Kidney epithelial cell (primary cell): ENCODE measurements around the gene TMEM135. TPM values are rescaled to one million over a fixed set of nuclear protein-coding genes. Genes with fewer than 3 reads are reported as not detected.

Experiments used
- DNase-seq: peaks from one replicate; pipeline ENCODE4 v3.0.0-alpha.2; 2010; ENCODE audit warnings: low read depth
- H3K27me3 ChIP-seq: 2 replicates; pipeline ENCODE4 v1.6.0; 2011; ENCODE audit warnings: low read length; ENCODE audit not compliant: control insufficient read depth, insufficient read depth
- H3K36me3 ChIP-seq: 2 replicates; pipeline ENCODE4 v1.5.1; 2011; ENCODE audit warnings: low read length; ENCODE audit not compliant: control insufficient read depth, insufficient read depth
- H3K4me3 ChIP-seq: 2 replicates; pipeline ENCODE4 v1.5.1; 2011; ENCODE audit warnings: low read depth, mild to moderate bottlenecking, control low read depth, low read length
- total RNA-seq: library from RNA; depleted of rRNA; stranded (reverse); fragments of >200 nt; gene quantifications from 2 replicates; pipeline ENCODE4 v1.2.3, GENCODE V29; 2015
- TF ChIP-seq, protein P1 (sequence below): IDR thresholded peaks from 2 replicates; pipeline ENCODE4 v1.5.1; 2011; ENCODE audit warnings: mild to moderate bottlenecking, moderate library complexity, low read length, control low read depth, inconsistent platforms; ENCODE audit not compliant: insufficient read depth, poor library complexity, severe bottlenecking

The TMEM135 gene
- total RNA-seq, 1 donor from 2014 or later, result 14.5 TPM

- no peaks in the 10 kb centered on the region for H3K36me3 ChIP-seq
- no peak for DNase-seq
- H3K4me3 ChIP-seq, result no peak overlapping the region
- H3K27me3 ChIP-seq, result no peaks in the 10 kb centered on the region
- TF ChIP-seq, protein P1, sequence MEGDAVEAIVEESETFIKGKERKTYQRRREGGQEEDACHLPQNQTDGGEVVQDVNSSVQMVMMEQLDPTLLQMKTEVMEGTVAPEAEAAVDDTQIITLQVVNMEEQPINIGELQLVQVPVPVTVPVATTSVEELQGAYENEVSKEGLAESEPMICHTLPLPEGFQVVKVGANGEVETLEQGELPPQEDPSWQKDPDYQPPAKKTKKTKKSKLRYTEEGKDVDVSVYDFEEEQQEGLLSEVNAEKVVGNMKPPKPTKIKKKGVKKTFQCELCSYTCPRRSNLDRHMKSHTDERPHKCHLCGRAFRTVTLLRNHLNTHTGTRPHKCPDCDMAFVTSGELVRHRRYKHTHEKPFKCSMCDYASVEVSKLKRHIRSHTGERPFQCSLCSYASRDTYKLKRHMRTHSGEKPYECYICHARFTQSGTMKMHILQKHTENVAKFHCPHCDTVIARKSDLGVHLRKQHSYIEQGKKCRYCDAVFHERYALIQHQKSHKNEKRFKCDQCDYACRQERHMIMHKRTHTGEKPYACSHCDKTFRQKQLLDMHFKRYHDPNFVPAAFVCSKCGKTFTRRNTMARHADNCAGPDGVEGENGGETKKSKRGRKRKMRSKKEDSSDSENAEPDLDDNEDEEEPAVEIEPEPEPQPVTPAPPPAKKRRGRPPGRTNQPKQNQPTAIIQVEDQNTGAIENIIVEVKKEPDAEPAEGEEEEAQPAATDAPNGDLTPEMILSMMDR, result no peak
Measured at GRCh38 chr11:87030458-87031054, 7.2 kb upstream of the TMEM135 start.

DNA sequence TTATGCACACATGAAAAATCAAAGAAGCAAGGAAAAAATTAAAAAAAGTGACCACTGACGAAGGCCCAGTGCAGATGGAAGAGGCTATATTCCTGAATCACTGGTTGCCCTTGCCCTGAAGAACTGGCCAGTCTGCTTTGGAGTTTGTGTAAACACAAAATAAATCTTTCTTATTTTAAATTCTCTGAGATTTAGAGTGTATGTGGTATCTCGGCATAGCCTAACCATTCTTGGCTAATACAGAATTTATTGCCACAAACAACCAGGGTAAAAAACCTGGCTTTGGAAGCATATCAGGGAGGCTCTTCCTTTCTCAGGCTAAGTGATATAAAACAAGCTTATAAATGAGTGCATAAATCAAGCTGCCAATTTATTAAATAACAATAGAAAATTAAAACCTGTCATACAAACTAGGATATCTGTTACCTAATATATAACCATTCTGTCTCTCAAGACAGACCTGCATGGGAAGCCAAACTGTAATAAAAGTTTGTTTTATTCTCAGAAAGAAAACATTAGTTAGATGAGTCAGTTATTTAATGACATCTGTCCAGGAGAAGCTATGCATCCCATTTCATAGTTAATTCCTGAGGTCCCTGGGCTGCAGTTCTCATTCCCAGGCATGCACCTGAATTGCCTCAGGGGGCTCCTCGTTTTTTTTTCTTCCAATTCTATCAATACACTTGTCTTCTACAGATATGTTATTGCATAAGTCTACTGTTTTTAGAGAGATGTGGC is 6.1 kb upstream of the TMEM135 start:
- no peak for DNase-seq

DNA sequence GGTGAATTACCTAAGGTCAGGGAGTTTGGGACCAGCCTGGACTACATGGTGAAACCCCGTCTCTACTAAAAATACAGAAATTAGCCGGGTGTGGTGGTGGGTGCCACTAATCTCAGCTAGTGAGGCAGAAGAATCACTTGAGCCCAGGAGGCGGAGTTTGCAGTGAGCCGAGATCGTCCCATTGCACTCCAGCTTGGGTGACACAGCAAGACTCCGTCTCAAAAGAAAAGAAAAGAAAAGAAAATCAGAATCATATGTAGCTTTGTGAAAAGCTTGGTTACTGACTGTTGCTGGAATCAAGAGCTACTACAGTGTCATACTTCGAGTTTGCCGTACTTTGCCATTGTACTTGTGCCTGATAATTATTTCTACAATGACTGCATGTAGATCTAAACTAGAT is 4.2 kb upstream of the TMEM135 start:
- Histone ChIP-seq H3K4me3 (no peak overlapping the region), H3K36me3 (no peaks in the 10 kb centered on the region), H3K27me3 (no peaks in the 10 kb centered on the region)
- TF ChIP-seq, protein P1, result no peak
- no peak for DNase-seq

More for the DNA sequence above, 6.1 kb upstream of the TMEM135 start:
- TF ChIP-seq, protein P1, result no peak
- Histone ChIP-seq H3K4me3 (no peak overlapping the region), H3K27me3 (no peaks in the 10 kb centered on the region), H3K36me3 (no peaks in the 10 kb centered on the region)

DNA sequence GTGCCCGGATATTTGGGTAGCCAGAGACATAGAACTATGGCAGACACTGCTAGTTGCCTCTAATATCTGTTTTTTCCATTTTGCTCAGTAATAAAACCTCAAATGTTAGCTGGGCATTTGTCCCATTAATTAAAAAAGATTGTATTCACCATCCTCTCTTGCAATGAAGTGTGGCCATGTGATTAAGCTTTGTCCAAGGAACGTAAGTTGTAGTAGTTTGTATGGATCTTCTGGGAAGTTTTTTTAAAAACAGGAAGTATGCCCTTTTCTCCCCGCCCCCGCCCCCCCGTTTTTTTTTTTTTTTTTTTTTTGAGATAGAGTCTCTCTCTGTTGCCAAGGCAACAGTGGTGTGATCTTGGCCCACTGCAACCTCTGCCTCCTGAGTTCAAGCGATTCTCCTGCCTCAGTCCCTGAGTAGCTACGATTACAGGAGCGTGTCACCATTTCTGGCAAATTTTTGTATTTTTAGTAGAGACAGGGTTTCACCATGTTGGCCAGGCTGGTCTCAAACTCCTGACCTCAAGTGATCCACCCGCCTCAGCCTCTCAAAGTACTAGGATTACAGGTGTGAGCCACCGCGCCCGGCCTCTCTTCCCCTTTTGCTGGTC is 1.7 kb upstream of the TMEM135 start:
- H3K4me3 ChIP-seq, result no peak overlapping the region
- no peak for DNase-seq
- TF ChIP-seq, protein P1, result no peak
- no peaks in the 10 kb centered on the region for H3K36me3 ChIP-seq
- no peaks in the 10 kb centered on the region for H3K27me3 ChIP-seq

GRCh38 chr11:87036756-87037449 is 831 bp upstream of the TMEM135 start:
- Histone ChIP-seq H3K27me3 (no peaks in the 10 kb centered on the region), H3K36me3 (no peaks in the 10 kb centered on the region)
- DNase-seq, result no peak

More at GRCh38 chr11:87036756-87037449, 831 bp upstream of the TMEM135 start:
- peak overlapping the region; percentile 90 for H3K4me3 ChIP-seq
- TF ChIP-seq, protein P1, result no peak
